GM10266 (cell line): ENCODE data around the gene ZNF860.
A peak's percentile ranks its signal among the peaks of the same experiment; 100 is the strongest.
"Not testable (repeated sequence)": the region's sequence is repeated elsewhere in the genome, so short reads cannot be mapped to it uniquely, and the experiment has no call there.

Experiments used
- DNase-seq: peaks from one replicate; pipeline ENCODE4 v3.0.0; 2012; ENCODE audit errors: extremely low spot score
- CTCF ChIP-seq: IDR thresholded peaks from 2 replicates; pipeline ENCODE4 v1.5.1; 2012; ENCODE audit warnings: mild to moderate bottlenecking, low read depth; ENCODE audit not compliant: control insufficient read depth, insufficient read depth; ENCODE audit errors: missing control alignments

ZNF860 gene

GRCh38 chr3:31979001-31979697, 2.4 kb upstream of the ZNF860 start:
- TF ChIP-seq CTCF, result no peak

GRCh38 chr3:31980530-31981205, 882 bp upstream of the ZNF860 start:
- DNase-seq, result peak; percentile 13
- TF ChIP-seq CTCF, result no peak

More at GRCh38 chr3:31979001-31979697, 2.4 kb upstream of the ZNF860 start:
- DNase-seq, result peak; percentile 50

GRCh38 chr3:31984321-31984720, 2.8 kb downstream of the ZNF860 start:
- no peak for TF ChIP-seq CTCF
- DNase-seq, result no peak

GRCh38 chr3:31985831-31986230, 4.3 kb downstream of the ZNF860 start:
- TF ChIP-seq CTCF, result no peak
- DNase-seq, result no peak

- no peak for TF ChIP-seq CTCF
These were observed 6.7 kb downstream of the ZNF860 start for GRCh38 chr3:31988271-31988670.

GRCh38 chr3:31992995-31993394, 11.4 kb downstream of the ZNF860 start:
- DNase-seq, result not testable (repeated sequence)

More at GRCh38 chr3:31988271-31988670, 6.7 kb downstream of the ZNF860 start:
- no peak for DNase-seq

GRCh38 chr3:31993843-31994242, 12.3 kb downstream of the ZNF860 start:
- DNase-seq, result no peak
- TF ChIP-seq CTCF, result no peak

- not testable (repeated sequence) for DNase-seq
These were observed 13.5 kb downstream of the ZNF860 start for GRCh38 chr3:31995026-31995425.
